NT2/D1 (cell line): ENCODE measurements around the gene NAA16.

Experiments used
- SUZ12 ChIP-seq: IDR thresholded peaks from 2 replicates; pipeline ENCODE4 v1.6.1; 2011; ENCODE audit not compliant: insufficient read length, insufficient read depth; ENCODE audit errors: extremely low read depth
- YY1 ChIP-seq: IDR thresholded peaks from 2 replicates; pipeline ENCODE4 v1.6.1; 2011; ENCODE audit not compliant: insufficient read length, insufficient read depth
- ZNF274 ChIP-seq: IDR thresholded peaks from 2 replicates; pipeline ENCODE4 v1.6.1; 2011; ENCODE audit warnings: mild to moderate bottlenecking, low read depth, low read length

GRCh38 chr13:41377446-41377845 is 66.4 kb downstream of the NAA16 start:
- TF ChIP-seq YY1 (no peak), SUZ12 (no peak), ZNF274 (no peak)
